Mammary epithelial cell (primary cell): Measurements from ENCODE around the gene MYO1H.
"Not testable (repeated sequence)": the region's sequence is repeated elsewhere in the genome, so short reads cannot be mapped to it uniquely, and the experiment has no call there.

Experiments
- CTCF ChIP-seq, 2 donors: IDR thresholded peaks in 1 of 2; conservative IDR thresholded peaks in 1 of 2; 2 replicates each; pipeline ENCODE4 v1.5.1; 2011 to 2012; ENCODE audit warnings: inconsistent platforms in 2 of 2, low read length in 2 of 2, mild to moderate bottlenecking in 2 of 2, control low read depth in 1 of 2, low read depth in 1 of 2; ENCODE audit not compliant: insufficient read depth in 1 of 2; ENCODE audit errors: extremely low read depth in 1 of 2
- EZH2 ChIP-seq: IDR thresholded peaks from 2 replicates; pipeline ENCODE4 v1.6.1; 2012; ENCODE audit warnings: low read length, inconsistent platforms, borderline replicate concordance

- not testable (repeated sequence) for TF ChIP-seq CTCF (conservative IDR thresholded peaks at IDR 0.05 in 1 of 2, IDR thresholded peaks at IDR 0.05 in 1 of 2; ENCODE audit: extremely low read depth in 1 of 2, insufficient read depth in 1 of 2, low read depth in 1 of 2, low read length in 2 of 2); EZH2
These were observed 92.3 kb downstream of the MYO1H start for GRCh38 chr12:109439951-109440350.
